GM12878 (cell line): ENCODE results near the gene CDH7.

Experiments used
- NFIC ChIP-seq: IDR thresholded peaks from 2 replicates; pipeline ENCODE4 v1.6.1; 2012; ENCODE audit warnings: low read depth, mild to moderate bottlenecking, inconsistent platforms, low read length, moderate library complexity
- NRF1 ChIP-seq: conservative IDR thresholded peaks from 2 replicates; pipeline ENCODE4 v1.6.1; 2011; ENCODE audit warnings: mild to moderate bottlenecking, low read depth, low read length, improper control_type of control experiment
- RELA ChIP-seq: fragments of 450-650 bp; IDR thresholded peaks from 2 replicates; pipeline ENCODE4 v1.8.0; 2014; ENCODE audit warnings: borderline replicate concordance; ENCODE audit not compliant: partially characterized antibody
- SIX5 ChIP-seq: IDR thresholded peaks from 2 replicates; pipeline ENCODE4 v1.6.1; 2011; ENCODE audit warnings: mild to moderate bottlenecking, low read depth, low read length, moderate library complexity; ENCODE audit not compliant: severe bottlenecking
- ZNF24 ChIP-seq: fragments of 450-650 bp; IDR thresholded peaks from 2 replicates; pipeline ENCODE4 v1.6.1; 2017; ENCODE audit warnings: antibody characterized with exemption, mild to moderate bottlenecking
- TF ChIP-seq, protein P1 (sequence below), 3 experiments: IDR thresholded peaks in 2 of 3; conservative IDR thresholded peaks in 1 of 3; 2 replicates each; pipeline ENCODE4 v1.5.1; 2011; ENCODE audit warnings: low read depth in 3 of 3, low read length in 3 of 3, mild to moderate bottlenecking in 3 of 3, control low read depth in 2 of 3, moderate library complexity in 2 of 3, inconsistent platforms in 1 of 3, mixed read lengths in 1 of 3; ENCODE audit not compliant: control insufficient read depth in 2 of 3, insufficient read depth in 1 of 3; ENCODE audit errors: extremely low read depth in 1 of 3

DNA sequence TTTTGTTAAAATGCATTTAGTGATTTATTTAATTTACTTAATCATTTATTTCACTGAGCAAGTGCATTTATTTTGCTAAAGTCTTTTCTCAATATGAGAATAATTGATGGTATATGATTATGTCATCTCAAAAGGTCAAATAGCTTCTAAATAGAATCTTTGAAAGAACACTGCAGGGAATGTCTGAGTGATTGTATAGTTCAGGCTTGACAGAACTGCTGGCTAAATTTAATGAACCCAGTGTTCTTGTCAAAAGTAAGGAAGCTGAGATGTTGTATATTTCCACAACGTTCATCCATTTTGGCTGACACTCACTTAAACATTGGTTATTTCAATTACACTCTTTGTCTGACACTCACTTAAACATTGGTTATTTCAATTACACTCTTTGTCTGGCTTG, 39.3 kb upstream of the CDH7 start:
- TF ChIP-seq RELA (no peak), NRF1 (no peak), NFIC (no peak), SIX5 (no peak), ZNF24 (no peak)
- TF ChIP-seq, protein P1, sequence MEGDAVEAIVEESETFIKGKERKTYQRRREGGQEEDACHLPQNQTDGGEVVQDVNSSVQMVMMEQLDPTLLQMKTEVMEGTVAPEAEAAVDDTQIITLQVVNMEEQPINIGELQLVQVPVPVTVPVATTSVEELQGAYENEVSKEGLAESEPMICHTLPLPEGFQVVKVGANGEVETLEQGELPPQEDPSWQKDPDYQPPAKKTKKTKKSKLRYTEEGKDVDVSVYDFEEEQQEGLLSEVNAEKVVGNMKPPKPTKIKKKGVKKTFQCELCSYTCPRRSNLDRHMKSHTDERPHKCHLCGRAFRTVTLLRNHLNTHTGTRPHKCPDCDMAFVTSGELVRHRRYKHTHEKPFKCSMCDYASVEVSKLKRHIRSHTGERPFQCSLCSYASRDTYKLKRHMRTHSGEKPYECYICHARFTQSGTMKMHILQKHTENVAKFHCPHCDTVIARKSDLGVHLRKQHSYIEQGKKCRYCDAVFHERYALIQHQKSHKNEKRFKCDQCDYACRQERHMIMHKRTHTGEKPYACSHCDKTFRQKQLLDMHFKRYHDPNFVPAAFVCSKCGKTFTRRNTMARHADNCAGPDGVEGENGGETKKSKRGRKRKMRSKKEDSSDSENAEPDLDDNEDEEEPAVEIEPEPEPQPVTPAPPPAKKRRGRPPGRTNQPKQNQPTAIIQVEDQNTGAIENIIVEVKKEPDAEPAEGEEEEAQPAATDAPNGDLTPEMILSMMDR (IDR thresholded peaks at IDR 0.05 in 2 of 3, conservative IDR thresholded peaks at IDR 0.05 in 1 of 3; ENCODE audit: control insufficient read depth in 2 of 3, extremely low read depth in 1 of 3, insufficient read depth in 1 of 3, low read depth in 3 of 3, low read length in 3 of 3), result no peak
